Esophagus squamous epithelium (tissue), 4 donors: ENCODE data around the gene ANKS1A.

Experiments used
- CTCF ChIP-seq, 6 experiments: fragments of 450-650 bp in 4 of 6; fragments of 200-600 bp in 2 of 6; sonication (generic) in 2 of 6; IDR thresholded peaks; one replicate each; pipeline ENCODE4 v1.5.1; 2016 to 2019; ENCODE audit warnings: antibody characterized with exemption in 6 of 6, mild to moderate bottlenecking in 4 of 6, moderate library complexity in 4 of 6
- POLR2A ChIP-seq, 4 donors: fragments of 450-650 bp; IDR thresholded peaks; one replicate each; pipeline ENCODE4 v1.6.1; 2017; ENCODE audit warnings: antibody characterized with exemption in 4 of 4, mild to moderate bottlenecking in 4 of 4, moderate library complexity in 3 of 4

GRCh38 chr6:34934516-34934915 lies 45.5 kb downstream of the ANKS1A start:
- TF ChIP-seq CTCF (IDR thresholded peaks at IDR 0.05) (no peak), POLR2A (IDR thresholded peaks at IDR 0.05) (no peak)
